Hepatocyte (in vitro differentiated cells): ENCODE measurements around the gene TRIM32.

Experiments used
- EZH2phosphoT487 ChIP-seq: fragments of 200-600 bp; sonication (generic); IDR thresholded peaks from one replicate; pipeline ENCODE4 v1.6.1; 2018; ENCODE audit warnings: antibody characterized with exemption, mild to moderate bottlenecking, low read depth, moderate library complexity; ENCODE audit not compliant: unreplicated experiment, severe bottlenecking
- TF ChIP-seq, protein P1 (sequence below): fragments of 200-600 bp; sonication (generic); IDR thresholded peaks from 2 replicates; pipeline ENCODE4 v1.5.1; 2016; ENCODE audit warnings: antibody characterized with exemption, mild to moderate bottlenecking; ENCODE audit not compliant: poor library complexity

DNA sequence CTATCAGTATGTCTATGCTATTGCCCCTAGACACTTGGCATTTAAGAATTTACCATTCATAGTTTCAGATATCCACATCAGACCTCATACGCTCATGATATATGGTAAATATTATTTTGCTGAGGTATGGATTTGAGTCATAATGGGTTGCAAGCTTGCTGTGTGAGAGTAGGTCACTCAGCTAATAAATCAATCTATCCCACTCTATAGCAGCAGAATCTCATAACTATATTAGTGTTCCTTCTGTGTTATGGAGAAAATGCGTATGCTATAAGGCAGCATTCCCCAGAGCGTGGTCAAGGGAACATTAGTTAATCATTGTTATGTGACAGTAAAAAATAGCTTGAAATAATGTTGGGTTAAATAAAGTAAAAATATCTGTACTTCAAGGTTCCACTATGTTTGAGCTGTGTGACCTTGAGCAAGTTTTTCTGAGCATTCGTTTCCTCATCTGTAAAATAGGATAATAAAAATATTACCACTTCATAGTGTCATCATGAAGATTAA, 7.7 kb downstream of the TRIM32 start:
- TF ChIP-seq, protein P1, sequence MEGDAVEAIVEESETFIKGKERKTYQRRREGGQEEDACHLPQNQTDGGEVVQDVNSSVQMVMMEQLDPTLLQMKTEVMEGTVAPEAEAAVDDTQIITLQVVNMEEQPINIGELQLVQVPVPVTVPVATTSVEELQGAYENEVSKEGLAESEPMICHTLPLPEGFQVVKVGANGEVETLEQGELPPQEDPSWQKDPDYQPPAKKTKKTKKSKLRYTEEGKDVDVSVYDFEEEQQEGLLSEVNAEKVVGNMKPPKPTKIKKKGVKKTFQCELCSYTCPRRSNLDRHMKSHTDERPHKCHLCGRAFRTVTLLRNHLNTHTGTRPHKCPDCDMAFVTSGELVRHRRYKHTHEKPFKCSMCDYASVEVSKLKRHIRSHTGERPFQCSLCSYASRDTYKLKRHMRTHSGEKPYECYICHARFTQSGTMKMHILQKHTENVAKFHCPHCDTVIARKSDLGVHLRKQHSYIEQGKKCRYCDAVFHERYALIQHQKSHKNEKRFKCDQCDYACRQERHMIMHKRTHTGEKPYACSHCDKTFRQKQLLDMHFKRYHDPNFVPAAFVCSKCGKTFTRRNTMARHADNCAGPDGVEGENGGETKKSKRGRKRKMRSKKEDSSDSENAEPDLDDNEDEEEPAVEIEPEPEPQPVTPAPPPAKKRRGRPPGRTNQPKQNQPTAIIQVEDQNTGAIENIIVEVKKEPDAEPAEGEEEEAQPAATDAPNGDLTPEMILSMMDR, result no peak
- TF ChIP-seq EZH2phosphoT487, result no peak
